ENCODE data around the gene PHLDB1.
"Not testable (repeated sequence)": the region's sequence is repeated elsewhere in the genome, so short reads cannot be mapped to it uniquely, and the experiment has no call there.

PHLDB1 gene

DNA sequence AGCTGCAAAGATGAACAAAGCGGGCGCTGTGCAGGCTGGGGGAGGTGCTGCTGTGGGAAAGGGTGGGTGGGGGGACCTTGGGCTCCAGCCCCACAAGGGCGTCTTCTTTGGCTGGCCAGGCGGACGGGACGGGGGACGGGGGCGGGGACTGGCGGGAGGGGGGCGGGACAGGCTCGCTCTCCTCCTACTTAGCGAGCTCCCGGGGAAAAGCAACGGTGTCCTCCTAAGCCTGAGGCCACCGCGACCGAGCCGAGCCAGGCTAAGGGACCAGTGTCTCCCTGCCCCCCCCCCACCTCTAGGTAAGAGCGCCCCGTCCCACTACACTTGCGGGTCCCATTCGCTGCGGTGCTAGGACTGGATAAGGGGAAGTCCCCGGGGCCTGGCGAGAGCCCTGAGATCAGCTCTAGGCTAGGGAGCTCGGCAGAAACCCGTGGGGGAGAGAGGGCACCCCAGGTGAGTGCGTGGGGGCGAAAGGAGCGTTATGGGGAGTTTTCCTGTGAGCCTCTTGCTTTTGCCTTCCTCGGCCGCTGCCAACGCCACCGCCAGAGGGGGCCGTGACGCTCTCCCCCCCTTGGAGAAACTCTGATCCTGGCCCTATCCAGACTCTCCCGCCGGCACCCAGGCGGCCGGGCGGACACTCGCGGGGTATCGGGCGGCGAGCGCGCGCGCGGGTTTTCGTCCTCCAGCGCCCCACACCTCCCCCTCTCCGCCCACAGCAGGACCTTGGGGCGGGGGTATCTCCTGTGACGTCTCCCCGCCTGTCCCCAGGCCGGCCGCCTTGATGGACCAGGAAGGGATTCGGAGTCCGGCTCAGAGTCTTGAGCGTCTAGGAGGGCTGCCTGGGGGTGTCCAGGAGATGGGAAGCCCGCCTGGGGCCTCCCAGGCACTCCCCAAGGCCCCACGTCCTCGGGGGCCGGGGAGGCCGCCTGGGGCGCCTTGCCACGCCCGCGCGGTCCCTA is at the start of gene PHLDB1:
Gene PHLDB1, plus strand, starts transcription at position 215 of the 959 bp plus-strand sequence. CDS start 6,222 bp downstream, outside the sequence.
- no peak for DNase-seq (ENCODE audit: low read depth)

DNA sequence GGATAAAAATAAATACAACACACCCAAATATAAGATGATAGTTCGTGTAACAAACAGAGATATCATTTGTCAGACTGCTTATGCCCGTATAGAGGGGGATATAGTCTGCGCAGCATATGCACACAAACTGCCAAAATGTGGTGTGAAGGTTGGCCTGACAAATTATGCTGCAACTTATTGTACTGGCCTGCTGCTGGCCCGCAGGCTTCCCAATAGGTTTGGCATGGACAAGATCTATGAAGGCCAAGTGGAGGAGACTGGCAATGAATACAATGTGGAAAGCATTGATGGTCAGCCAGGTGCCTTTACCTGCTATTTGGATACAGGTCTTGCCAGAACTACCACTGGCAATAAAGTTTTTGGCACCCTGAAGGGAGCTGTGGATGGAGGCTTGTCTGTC is 46.6 kb upstream of the PHLDB1 start:
- DNase-seq (ENCODE audit: low read depth): no peak

DNA sequence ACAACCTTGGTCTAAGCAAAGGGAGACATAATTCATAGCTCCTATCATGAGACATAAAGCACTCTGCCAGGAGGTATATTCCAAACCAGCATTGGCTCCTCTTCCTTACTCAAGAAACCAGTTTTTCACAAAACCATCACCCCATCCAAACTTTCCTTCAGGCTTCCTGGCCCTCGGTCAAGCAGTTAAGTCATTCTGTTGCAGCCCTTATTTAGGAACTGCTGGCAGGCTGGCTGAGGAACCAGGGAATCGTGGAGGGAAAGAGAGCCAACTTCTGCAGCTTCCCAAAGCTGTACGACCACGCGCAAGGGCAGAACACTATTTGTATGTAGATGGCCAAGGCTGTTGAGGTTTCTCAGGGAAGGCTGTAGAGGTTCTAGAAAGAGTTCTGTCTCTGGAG is 42.4 kb upstream of the PHLDB1 start:
- DNase-seq (ENCODE audit: low read depth): no peak

DNA sequence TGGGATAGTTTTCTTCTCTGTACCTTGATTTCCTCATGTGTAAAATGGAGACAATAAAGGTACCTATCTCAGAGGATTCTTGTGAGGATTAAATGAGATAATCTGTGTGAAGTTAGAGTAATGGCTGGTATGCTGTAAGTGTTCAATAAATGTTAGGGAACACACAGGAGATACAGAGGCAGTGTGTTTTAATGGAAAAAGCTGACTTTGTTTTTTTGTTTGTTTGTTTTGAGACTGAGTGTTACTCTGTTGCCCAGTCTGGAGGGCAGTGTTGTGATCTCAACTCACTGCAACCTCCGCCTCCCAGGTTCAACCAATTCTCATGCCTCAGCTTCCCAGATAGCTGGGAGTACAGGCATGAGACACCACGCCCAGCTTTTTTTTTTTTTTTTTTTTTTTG is 37.7 kb upstream of the PHLDB1 start:
- no peak for DNase-seq (ENCODE audit: low read depth)

DNA sequence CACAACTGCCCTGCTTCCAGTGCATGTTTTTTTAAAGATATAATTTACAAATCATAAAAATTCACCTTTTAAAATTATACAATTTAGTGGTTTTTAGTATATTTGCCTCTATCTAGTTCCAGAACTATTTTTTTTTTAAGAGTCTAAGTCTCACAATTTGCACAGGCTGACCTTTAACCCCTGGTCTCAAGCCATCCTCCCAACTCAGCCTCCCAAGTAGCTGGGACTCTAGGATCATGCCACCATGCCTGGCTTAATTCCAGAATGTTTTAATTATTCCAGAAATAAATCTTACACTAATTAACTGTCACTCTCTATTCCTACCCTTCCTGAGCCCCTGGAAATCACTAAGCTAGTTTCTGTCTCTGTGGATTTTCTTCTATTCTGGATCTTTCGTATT is 36.6 kb upstream of the PHLDB1 start:
- DNase-seq (ENCODE audit: low read depth): no peak

DNA sequence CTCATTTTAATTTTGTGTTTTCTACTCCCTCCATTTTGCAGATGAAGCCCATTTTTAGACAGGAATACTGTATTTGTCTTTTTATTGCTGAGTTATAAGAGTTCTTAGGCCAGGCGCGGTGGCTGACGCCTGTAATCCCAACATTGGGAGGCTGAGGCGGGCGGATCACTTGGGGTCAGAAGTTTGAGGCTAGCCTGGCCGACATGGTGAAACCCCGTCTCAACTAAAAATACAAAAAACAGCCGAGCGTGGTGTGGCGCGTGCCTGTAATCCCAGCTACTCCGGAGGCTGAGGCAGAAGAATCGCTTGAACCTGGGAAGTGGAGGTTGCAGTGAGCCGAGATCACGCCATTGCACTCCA is 35.7 kb upstream of the PHLDB1 start:
- DNase-seq (ENCODE audit: low read depth): not testable (repeated sequence)

DNA sequence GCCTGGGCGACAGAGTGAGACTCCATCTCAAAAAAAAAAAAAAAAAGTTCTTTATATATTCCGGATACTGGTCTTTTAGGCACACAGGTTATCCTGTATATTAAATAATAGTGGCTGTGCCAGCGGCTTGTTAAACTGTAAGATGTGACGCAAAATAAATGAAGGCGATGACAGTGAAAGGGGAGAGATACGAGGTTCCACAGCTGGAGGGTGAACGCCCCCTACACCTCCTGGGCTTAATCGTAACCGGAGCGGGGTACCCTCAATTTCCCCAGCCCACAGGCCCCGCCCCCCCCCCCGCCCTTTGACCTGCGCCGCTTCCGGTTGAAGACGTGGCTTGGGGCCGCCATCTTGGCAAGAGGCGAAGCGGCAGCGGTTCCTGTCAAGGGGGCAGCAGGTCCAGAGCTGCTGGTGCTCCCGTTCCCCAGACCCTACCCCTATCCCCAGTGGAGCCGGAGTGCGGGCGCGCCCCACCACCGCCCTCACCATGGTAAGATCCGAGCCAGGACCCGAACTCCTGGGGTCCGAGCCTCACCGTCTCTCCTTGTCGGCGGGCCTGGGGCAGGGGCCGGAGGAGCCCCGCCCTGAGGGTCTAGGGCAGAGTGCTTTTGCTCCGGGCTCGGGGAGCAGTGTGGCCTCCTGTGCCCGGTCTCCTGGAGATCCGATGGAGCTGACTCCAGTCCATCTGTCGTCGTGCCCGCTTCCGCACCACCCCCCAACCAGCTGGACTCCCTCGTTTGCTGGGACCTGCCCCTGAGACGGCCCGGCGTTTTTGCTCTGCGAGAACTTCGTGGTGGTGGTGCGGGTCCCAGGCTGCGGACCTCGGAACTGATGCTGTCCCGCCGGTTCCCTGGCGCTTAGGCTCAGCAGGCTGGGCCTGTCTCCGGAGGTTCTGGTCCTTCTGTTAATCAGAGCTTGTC is 35.1 kb upstream of the PHLDB1 start, which contains the start of gene ARCN1:
Gene ARCN1, plus strand, starts transcription at position 349 of the 920 bp plus-strand sequence. Its CDS starts 139 bp downstream, at position 488.
- DNase-seq (ENCODE audit: low read depth): no peak

DNA sequence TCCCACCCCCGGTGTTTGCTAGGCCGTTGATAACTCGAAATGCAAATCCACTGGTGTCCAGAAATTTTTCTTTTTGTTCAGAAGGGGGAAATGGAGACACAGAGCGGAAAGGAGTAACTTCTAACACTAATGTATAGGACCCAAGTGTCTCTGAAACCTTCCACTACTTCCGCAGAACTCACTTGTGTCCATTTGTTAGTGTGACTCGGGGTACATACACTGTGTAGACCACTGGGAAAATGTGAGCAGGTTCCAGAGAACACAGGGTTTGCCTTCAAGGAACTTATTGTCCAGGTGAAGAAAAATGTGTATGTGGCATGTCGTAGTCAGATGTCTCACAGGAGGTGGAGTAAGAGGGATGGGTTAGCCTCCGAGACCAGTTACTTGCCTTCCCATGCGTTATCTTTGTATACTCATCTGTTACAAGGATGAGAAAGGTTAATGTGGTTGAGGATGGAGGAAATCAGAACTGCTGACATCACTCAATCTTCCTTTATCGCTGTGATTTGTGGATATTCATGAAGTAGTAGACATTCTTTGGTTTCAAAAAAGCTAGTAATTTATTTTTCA is 34.3 kb upstream of the PHLDB1 start:
- no peak for DNase-seq (ENCODE audit: low read depth)

DNA sequence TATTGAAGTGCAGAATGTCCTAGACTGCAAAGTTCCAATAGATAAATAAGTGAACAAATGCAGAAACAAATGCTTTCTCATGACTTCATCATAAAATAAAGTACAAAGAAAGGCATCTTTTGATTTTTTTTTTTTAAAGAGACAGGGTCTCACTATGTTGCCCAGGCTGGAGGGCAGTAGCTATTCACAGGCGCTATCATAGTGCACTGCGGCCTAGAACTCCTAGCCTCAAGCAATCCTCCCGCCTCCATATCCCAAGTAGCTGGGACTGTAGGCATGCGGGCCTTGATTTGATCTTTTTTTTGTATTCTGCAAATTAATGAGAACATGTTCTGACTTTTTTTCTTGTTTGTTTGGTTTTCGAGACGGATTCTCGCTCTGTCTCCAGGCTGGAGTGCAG is 32.8 kb upstream of the PHLDB1 start:
- DNase-seq (ENCODE audit: low read depth): no peak

DNA sequence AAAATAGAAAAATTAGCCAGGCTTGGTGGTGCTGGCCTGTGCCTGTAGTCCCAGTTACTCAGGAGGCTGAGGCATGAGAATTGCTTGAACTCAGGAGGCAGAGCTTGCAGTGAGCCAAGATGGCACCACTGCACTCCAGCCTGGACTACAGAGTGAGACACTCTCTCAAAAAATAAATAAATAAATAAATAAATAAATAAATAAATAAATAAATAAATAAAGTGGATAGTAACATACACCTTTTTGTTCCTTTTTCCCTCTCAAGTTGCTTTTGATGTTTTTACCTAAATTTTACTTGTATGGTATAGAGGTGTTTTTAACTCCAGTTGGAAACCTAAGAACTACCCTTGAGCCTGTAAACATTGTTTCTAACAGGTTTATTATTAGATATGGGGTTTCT is 29.4 kb upstream of the PHLDB1 start:
- DNase-seq (ENCODE audit: low read depth): not testable (repeated sequence)

DNA sequence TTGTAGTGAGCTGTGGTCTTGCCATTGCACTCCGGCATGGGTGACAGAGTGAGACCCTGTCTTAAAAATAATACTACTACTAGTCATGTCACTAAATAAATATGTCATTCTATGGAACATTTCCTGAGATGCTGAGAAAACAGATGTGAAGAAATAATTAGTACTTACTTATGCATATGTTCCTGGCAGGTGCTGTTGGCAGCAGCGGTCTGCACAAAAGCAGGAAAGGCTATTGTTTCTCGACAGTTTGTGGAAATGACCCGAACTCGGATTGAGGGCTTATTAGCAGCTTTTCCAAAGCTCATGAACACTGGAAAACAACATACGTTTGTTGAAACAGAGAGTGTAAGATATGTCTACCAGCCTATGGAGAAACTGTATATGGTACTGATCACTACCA is 26.4 kb upstream of the PHLDB1 start:
- DNase-seq (ENCODE audit: low read depth): no peak

DNA sequence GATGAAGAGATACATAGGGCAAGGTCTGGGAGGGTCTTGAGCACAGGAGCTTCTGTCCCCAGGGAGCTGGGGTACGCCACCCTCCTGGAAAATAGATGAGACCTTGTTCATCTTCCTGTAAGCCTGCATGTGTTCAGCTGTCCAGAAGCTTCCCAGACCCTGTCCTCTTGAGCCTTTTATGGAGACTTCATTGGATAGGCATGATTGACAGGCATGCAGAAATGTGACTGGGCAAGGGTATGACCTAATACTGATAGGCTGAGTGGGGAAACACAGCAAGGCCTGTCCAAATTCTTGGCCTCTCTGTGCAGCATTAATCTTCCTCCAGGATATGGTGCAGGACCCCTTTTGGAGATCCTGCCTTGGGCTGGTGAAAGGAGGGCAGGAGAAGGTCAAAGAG is 19.5 kb upstream of the PHLDB1 start:
- DNase-seq (ENCODE audit: low read depth): no peak

DNA sequence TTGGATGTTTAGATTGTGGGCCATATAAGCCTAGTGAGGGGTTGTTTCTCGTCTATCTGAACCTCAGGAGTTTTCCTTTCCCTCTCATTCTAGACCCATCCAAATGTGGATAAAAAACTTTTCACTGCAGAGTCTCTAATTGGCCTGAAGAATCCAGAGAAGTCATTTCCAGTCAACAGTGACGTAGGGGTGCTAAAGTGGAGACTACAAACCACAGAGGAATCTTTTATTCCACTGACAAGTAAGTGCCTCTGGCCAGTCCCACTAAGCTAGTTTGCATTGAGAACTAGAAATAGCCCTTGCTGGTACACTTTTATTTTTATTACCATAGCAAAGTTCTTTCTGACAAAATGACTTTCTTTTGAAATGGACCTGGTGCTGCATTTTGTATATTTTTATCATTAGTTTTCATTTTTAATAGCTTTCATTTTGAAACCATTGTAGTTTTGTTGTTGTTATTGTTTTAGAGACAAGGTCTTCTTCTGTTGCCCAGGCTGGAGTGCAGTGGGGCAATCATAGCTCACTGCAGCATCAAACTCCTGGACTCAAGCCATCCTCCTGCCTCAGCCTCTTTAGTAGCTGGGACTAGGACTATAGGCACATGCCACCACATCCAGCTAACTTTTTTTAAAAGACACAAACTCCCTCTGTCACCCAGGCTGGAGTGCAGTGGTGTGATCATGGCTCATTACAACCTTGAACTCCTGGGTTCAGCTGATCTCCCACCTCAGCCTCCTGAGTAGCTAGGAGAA is 14.6 kb upstream of the PHLDB1 start:
- no peak for DNase-seq (ENCODE audit: low read depth)

DNA sequence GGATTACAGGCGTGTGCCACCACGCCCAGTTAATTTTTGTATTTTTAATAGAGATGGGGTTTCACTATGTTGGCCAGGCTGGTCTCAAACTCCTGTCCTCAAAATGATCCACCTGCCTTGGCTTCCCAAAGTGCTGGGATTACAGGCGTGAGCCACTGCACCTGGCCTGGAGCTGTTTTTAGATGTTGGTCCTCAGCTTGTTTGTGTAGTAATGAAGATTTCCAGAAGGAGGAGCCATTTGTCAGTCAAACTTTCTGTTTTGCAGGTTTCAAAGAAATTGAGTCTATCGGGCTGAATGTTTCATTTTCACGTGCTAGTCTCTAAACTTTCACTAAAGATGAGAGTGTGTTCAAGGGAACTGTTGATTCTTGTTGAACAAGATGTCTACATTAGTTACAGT is 12.4 kb upstream of the PHLDB1 start:
- DNase-seq (ENCODE audit: low read depth): not testable (repeated sequence)

DNA sequence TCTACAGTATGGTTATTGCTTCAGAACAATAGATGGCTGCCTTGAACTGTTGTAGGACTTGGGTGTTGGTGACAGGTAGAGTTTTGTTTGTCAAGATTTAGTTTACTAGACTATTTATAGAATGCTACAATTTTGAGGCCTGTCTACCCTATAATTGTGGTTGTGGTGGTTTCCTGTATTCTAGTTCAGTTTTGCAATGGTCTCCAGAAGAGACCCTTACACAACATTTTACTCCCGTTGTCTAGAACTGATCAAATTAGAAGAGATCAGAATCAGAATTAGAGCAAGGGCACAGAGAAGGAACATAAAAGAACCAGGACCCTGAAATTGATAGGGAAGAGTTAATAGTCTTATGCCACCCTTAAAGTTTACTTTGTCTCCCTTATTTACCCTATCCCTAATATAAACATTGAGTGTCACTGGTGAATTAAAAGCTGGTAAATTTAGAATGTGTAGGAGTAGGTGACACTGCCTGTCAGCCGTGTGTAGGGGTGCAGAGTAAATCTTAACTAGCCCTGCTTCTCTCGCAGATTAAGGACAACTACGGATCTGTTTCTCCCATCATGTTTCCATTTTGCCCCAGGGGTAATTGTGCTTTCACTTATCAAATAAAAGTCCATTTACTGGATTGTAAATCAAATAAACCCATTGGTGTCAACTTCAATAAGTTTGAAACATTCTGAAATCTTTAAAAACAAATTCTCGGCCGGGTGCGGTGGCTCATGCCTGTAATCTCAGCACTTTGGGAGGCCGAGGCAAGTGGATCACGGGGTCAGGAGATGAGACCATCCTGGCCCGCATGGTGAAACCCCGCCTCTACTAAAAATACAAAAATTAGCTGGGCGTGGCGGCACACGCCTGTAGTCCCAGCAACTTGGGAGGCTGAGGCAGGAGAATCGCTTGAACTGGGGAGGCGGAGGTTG is 10.9 kb upstream of the PHLDB1 start:
- no peak for DNase-seq (ENCODE audit: low read depth)

DNA sequence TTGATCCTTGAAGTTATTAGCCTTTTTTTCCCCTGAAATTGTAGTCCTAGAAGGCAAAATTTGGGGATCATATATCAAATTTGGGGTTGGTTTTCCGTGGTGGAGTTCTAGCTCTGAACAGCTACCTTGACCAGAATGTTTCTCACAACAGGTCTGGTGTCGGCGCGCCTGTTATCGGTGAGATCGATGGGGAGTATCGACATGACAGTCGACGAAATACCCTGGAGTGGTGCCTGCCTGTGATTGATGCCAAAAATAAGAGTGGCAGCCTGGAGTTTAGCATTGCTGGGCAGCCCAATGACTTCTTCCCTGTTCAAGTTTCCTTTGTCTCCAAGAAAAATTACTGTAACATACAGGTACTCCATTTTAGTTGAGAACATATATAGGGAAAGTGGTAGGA is 9.9 kb upstream of the PHLDB1 start:
- no peak for DNase-seq (ENCODE audit: low read depth)

DNA sequence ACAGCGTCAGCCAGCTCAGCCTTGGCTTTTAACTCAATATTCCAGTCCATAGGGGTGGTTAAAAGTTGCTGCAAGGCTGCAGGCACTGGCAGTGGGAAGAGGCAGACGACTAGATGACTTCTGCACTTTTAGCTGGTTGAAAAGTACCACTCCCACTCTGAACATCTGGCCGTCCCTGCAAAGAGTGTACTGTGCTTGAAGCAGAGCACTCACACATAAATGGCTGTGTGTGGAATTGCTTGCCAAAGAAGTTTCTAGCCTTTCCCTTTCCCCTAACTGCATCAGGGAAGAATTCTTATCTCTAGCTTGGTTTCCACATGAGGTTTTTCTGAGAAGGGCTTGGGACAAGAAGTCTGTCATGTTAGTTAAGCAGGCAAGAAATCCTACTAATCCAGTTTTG is 5.1 kb upstream of the PHLDB1 start:
- DNase-seq (ENCODE audit: low read depth): no peak

DNA sequence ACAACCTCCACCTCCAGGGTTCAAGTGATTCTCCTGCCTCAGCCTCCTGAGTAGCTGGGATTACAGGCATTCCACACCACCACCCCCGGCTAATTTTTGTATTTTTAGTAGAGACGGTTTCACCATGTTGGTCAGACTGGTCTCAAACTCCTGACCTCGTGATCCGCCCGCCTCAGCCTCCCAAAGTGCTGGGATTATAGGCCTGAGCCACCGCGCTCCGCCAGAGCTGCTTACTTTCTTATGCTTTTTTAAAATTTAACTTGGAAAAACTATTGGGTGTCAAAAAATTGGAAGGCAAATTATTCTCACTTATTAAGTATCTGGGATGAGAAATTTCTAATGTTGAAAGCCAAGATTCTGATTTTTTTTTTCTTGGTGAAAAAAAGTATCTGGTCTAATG is 3.7 kb upstream of the PHLDB1 start:
- not testable (repeated sequence) for DNase-seq (ENCODE audit: low read depth)

DNA sequence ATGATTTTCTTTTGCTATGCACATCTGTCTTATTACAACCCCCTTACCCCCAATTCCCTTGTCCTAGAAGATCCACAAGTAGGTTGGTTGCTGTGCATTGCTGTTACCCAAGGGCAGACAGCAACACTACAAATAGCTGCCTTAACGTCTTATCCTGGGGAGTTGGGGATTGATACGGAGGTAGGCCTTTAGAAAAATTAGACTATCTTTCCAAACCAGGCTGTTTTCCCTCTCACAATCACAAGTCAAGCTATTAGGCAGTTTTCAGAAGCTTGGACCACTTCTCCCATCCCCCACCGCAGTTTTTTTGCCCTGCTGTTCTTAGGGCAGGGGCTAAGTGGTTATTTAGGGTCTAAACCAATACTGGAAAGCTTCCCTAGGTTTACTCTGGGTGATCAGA is 2.8 kb upstream of the PHLDB1 start:
- no peak for DNase-seq (ENCODE audit: low read depth)

DNA sequence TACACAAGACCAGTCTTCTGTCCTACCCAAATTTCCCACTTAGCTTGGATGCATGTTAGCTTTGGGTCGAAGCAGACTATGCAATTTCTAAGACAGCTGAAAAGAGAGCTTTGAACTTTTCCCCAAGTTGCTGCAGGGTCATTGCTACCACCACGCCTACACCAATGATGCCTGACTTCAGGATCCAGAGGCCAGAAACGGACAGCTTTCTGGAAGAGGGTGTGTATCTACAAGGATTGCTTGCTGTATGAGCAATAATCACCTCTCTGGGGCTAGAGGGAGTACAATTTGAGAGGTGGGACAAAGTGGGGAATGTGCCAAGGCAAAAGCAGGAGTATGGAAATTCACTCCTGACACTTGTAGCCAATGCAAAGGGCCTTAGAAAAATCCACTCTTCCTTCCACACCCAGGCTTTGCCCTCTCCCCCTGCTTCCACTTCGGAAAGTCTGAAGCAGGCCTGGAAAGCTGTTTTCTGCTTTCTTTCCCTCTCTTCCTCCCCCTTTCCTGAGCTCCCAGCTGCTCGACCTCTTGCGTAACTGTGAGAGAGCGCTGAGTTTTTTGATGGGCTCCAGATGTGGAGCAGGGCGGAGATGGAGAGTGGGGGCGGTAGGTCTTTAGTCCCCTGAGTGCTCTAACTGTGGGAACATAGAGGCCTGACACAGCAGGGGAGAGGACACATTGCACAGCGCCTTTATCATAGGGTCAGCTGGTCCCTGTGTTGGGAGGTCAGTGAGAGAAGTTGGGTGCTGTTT is 2.1 kb upstream of the PHLDB1 start:
- no peak for DNase-seq (ENCODE audit: low read depth)
